ENCODE measurements around the gene ACAN. TPM values are rescaled to one million over a fixed set of nuclear protein-coding genes. Genes with fewer than 3 reads are reported as not detected.

The ACAN gene
- total RNA-seq, 2 donors from 2014 or later = 1.6 TPM; not detected in 1

GRCh38 chr15:88866295-88866881, 63.2 kb downstream of the ACAN start:
- H3K9me3 ChIP-seq = no peaks in the 10 kb centered on the region
- no peak for ATAC-seq

GRCh38 chr15:88871313-88871712, 68.1 kb downstream of the ACAN start:
- TF ChIP-seq POLR2A (IDR thresholded peaks at IDR 0.05) = no peak
- no peak for TF ChIP-seq CTCF (IDR thresholded peaks at IDR 0.05)
- no peak for DNase-seq
- Histone ChIP-seq H3K27me3 (no peaks in the 10 kb centered on the region), H3K4me1 (no peaks in the 10 kb centered on the region), H3K27ac (no peak overlapping the region), H3K9me3 (no peaks in the 10 kb centered on the region), H3K4me3 (no peak overlapping the region), H3K36me3 (replicated peaks in 1 of 2; ENCODE audit: insufficient read depth in 1 of 2, low read depth in 2 of 2) (no peaks in the 10 kb centered on the region)
- 37 to 55% methylated on average over 13 to 14 of the region's 14 CpGs for WGBS, 2 donors
- intact Hi-C loops (cut with DNase I) = no loop called here
- ATAC-seq = no peak

More at GRCh38 chr15:88866295-88866881, 63.2 kb downstream of the ACAN start:
- H3K27me3 ChIP-seq = no peaks in the 10 kb centered on the region
- H3K36me3 ChIP-seq (replicated peaks in 1 of 2; ENCODE audit: insufficient read depth in 1 of 2, low read depth in 2 of 2) = no peaks in the 10 kb centered on the region
- H3K4me1 ChIP-seq = no peaks in the 10 kb centered on the region
- intact Hi-C loops (cut with DNase I) = no loop called here
- 81 to 88% methylated on average over 10 of the region's 10 CpGs for WGBS, 2 donors
- TF ChIP-seq CTCF (IDR thresholded peaks at IDR 0.05) (no peak), POLR2A (IDR thresholded peaks at IDR 0.05) (no peak)
- H3K4me3 ChIP-seq = no peak overlapping the region
- no peak for DNase-seq
- H3K27ac ChIP-seq = no peak overlapping the region

GRCh38 chr15:88872106-88872505, 68.9 kb downstream of the ACAN start:
- no peak overlapping the region for H3K4me3 ChIP-seq
- H3K4me1 ChIP-seq = no peaks in the 10 kb centered on the region
- intact Hi-C loops (cut with DNase I) = no loop called here
- H3K36me3 ChIP-seq (replicated peaks in 1 of 2; ENCODE audit: insufficient read depth in 1 of 2, low read depth in 2 of 2) = no peaks in the 10 kb centered on the region
- ATAC-seq = no peak
- TF ChIP-seq POLR2A (IDR thresholded peaks at IDR 0.05) (no peak), CTCF (IDR thresholded peaks at IDR 0.05) (no peak)
- H3K9me3 ChIP-seq = no peaks in the 10 kb centered on the region
- DNase-seq = no peak
- no peak overlapping the region for H3K27ac ChIP-seq
- 63 to 65% methylated on average over 6 of the region's 6 CpGs for WGBS, 2 donors
- H3K27me3 ChIP-seq = no peaks in the 10 kb centered on the region

GRCh38 chr15:88872706-88873105, 69.5 kb downstream of the ACAN start:
- Histone ChIP-seq H3K4me3 (no peak overlapping the region), H3K9me3 (no peaks in the 10 kb centered on the region), H3K36me3 (replicated peaks in 1 of 2; ENCODE audit: insufficient read depth in 1 of 2, low read depth in 2 of 2) (no peaks in the 10 kb centered on the region), H3K27me3 (no peaks in the 10 kb centered on the region), H3K4me1 (no peaks in the 10 kb centered on the region), H3K27ac (no peak overlapping the region)
- TF ChIP-seq CTCF (IDR thresholded peaks at IDR 0.05) (no peak), POLR2A (IDR thresholded peaks at IDR 0.05) (no peak)
- ATAC-seq (no peak), DNase-seq (no peak)
- WGBS, 2 donors = 41 to 46% methylated on average over 9 of the region's 9 CpGs
- intact Hi-C loops (cut with DNase I) = no loop called here

- no peaks in the 10 kb centered on the region for H3K4me1 ChIP-seq
- intact Hi-C loops (cut with DNase I) = no loop called here
- no peaks in the 10 kb centered on the region for H3K9me3 ChIP-seq
- ATAC-seq (no peak), DNase-seq (no peak)
- H3K27ac ChIP-seq = no peak overlapping the region
- no peaks in the 10 kb centered on the region for H3K27me3 ChIP-seq
- H3K36me3 ChIP-seq (replicated peaks in 1 of 2; ENCODE audit: insufficient read depth in 1 of 2, low read depth in 2 of 2) = no peaks in the 10 kb centered on the region
- TF ChIP-seq CTCF (IDR thresholded peaks at IDR 0.05) (no peak), POLR2A (IDR thresholded peaks at IDR 0.05) (no peak)
- no peak overlapping the region for H3K4me3 ChIP-seq
- WGBS, 2 donors = 61 to 75% methylated on average over 4 to 12 of the region's 13 CpGs
Measured at GRCh38 chr15:88873786-88874185, 70.5 kb downstream of the ACAN start.
